DND-41 (cell line): ENCODE data around the gene TCF4.

Experiments used
- ATAC-seq: fragments of 200-7000 bp; cut with Tn5 transposase; 3 replicates; pipeline ENCODE4 v1.9.1; 2021; ENCODE audit warnings: low read depth; ENCODE audit not compliant: insufficient read depth
- DNase-seq: peaks from one replicate; pipeline ENCODE4 v3.0.0-alpha.2; 2020
- H2AFZ ChIP-seq: 2 replicates; pipeline ENCODE4 v1.6.0; 2012; ENCODE audit warnings: low read depth, low read length
- H3K27ac ChIP-seq: 2 replicates; pipeline ENCODE4 v1.5.1; 2012; ENCODE audit warnings: low read length, inconsistent platforms
- H3K27me3 ChIP-seq: fragments of 200-600 bp; sonication (generic); 2 replicates; pipeline ENCODE4 v1.6.0; 2012; ENCODE audit warnings: low read length, mild to moderate bottlenecking, inconsistent platforms; ENCODE audit not compliant: insufficient read depth, poor library complexity
- H3K36me3 ChIP-seq: 2 replicates; pipeline ENCODE4 v1.5.1; 2012; ENCODE audit warnings: low read length, inconsistent platforms; ENCODE audit not compliant: insufficient read depth
- H3K4me1 ChIP-seq: 2 replicates; pipeline ENCODE4 v1.5.1; 2012; ENCODE audit warnings: mild to moderate bottlenecking, low read length; ENCODE audit not compliant: insufficient read depth
- H3K4me2 ChIP-seq: 2 replicates; pipeline ENCODE4 v1.6.0; 2012; ENCODE audit warnings: mild to moderate bottlenecking, moderate library complexity, low read length, inconsistent platforms; ENCODE audit not compliant: insufficient read depth
- H3K4me3 ChIP-seq, 2 experiments: fragments of 200-600 bp in 1 of 2; shearing (Covaris generic) in 1 of 2; 2 replicates each; pipeline ENCODE4 v1.5.1; 2012 to 2016; ENCODE audit warnings: inconsistent platforms in 2 of 2, low read length in 2 of 2, mild to moderate bottlenecking in 2 of 2, low read depth in 1 of 2, moderate library complexity in 1 of 2
- H3K79me2 ChIP-seq: 2 replicates; pipeline ENCODE4 v1.6.0; 2012; ENCODE audit warnings: low read length, inconsistent platforms; ENCODE audit not compliant: insufficient read depth
- H3K9ac ChIP-seq: 2 replicates; pipeline ENCODE4 v1.6.0; 2012; ENCODE audit warnings: low read depth, mild to moderate bottlenecking, inconsistent platforms, low read length, moderate library complexity
- H3K9me3 ChIP-seq: 2 replicates; pipeline ENCODE4 v1.5.1; 2012; ENCODE audit warnings: low read length, moderate library complexity, mild to moderate bottlenecking, inconsistent platforms; ENCODE audit not compliant: insufficient read depth, severe bottlenecking
- H4K20me1 ChIP-seq: 2 replicates; pipeline ENCODE4 v1.6.0; 2012; ENCODE audit warnings: low read length; ENCODE audit not compliant: insufficient read depth
- EZH2 ChIP-seq: IDR thresholded peaks from 3 replicates; pipeline ENCODE4 v1.6.1; 2012; ENCODE audit warnings: borderline replicate concordance, low read depth, mild to moderate bottlenecking, moderate library complexity, low read length, inconsistent platforms; ENCODE audit not compliant: severe bottlenecking
- TF ChIP-seq, protein P1 (sequence below): IDR thresholded peaks from 2 replicates; pipeline ENCODE4 v1.5.1; 2012; ENCODE audit warnings: borderline replicate concordance, low read length, moderate library complexity, mild to moderate bottlenecking; ENCODE audit not compliant: poor library complexity, severe bottlenecking; ENCODE audit errors: extremely low read depth

Gene TCF4

GRCh38 chr18:55589625-55590291 lies 1.8 kb upstream of the TCF4 start:
- ATAC-seq (peak; percentile 89), DNase-seq (peak; percentile 97)
- Histone ChIP-seq H3K79me2 (peaks cover 15% of the 10 kb centered on the region), H3K9ac (peak overlapping the region; percentile 70), H3K27ac (peak overlapping the region; percentile 85), H3K27me3 (no peaks in the 10 kb centered on the region), H4K20me1 (no peaks in the 10 kb centered on the region), H2AFZ (peak overlapping the region; percentile 99), H3K36me3 (no peaks in the 10 kb centered on the region), H3K4me3 (peak overlapping the region; percentile 63 to 73), H3K9me3 (no peaks in the 10 kb centered on the region), H3K4me1 (peaks cover 26% of the 10 kb centered on the region), H3K4me2 (peak overlapping the region; percentile 80)
- no peak for TF ChIP-seq EZH2
- TF ChIP-seq, protein P1, sequence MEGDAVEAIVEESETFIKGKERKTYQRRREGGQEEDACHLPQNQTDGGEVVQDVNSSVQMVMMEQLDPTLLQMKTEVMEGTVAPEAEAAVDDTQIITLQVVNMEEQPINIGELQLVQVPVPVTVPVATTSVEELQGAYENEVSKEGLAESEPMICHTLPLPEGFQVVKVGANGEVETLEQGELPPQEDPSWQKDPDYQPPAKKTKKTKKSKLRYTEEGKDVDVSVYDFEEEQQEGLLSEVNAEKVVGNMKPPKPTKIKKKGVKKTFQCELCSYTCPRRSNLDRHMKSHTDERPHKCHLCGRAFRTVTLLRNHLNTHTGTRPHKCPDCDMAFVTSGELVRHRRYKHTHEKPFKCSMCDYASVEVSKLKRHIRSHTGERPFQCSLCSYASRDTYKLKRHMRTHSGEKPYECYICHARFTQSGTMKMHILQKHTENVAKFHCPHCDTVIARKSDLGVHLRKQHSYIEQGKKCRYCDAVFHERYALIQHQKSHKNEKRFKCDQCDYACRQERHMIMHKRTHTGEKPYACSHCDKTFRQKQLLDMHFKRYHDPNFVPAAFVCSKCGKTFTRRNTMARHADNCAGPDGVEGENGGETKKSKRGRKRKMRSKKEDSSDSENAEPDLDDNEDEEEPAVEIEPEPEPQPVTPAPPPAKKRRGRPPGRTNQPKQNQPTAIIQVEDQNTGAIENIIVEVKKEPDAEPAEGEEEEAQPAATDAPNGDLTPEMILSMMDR: no peak

- peak overlapping the region; percentile 85 for H3K27ac ChIP-seq
Measured at GRCh38 chr18:55588870-55589595, 1.0 kb upstream of the TCF4 start.

GRCh38 chr18:55587418-55588110 lies 428 bp downstream of the TCF4 start:
- Histone ChIP-seq H4K20me1 (no peaks in the 10 kb centered on the region), H3K9ac (peak overlapping the region; percentile 70), H3K4me2 (peak overlapping the region; percentile 63; the same call in 1 of the 2 replicates), H3K79me2 (peaks cover 15% of the 10 kb centered on the region), H3K9me3 (no peaks in the 10 kb centered on the region), H3K27me3 (no peaks in the 10 kb centered on the region), H3K27ac (peak overlapping the region; percentile 85), H2AFZ (peak overlapping the region; percentile 76), H3K36me3 (peaks cover 4% of the 10 kb centered on the region; the same call in 1 of the 2 replicates), H3K4me3 (peak overlapping the region; percentile 63 to 81), H3K4me1 (peaks cover 32% of the 10 kb centered on the region)
- ATAC-seq (peak; percentile 20; the same call in 1 of the 3 replicates), DNase-seq (peak; percentile 57)
- TF ChIP-seq EZH2: no peak
- TF ChIP-seq, protein P1: no peak

More at GRCh38 chr18:55588870-55589595, 1.0 kb upstream of the TCF4 start:
- H3K4me2 ChIP-seq: peak overlapping the region; percentile 80
- no peaks in the 10 kb centered on the region for H3K9me3 ChIP-seq
- H3K9ac ChIP-seq: peak overlapping the region; percentile 70
- H3K4me3 ChIP-seq: peak overlapping the region; percentile 63 to 73
- no peaks in the 10 kb centered on the region for H3K36me3 ChIP-seq
- DNase-seq: no peak
- H3K79me2 ChIP-seq: peaks cover 15% of the 10 kb centered on the region
- no peak for ATAC-seq
- no peaks in the 10 kb centered on the region for H4K20me1 ChIP-seq
- H3K4me1 ChIP-seq: peaks cover 31% of the 10 kb centered on the region
- peak overlapping the region; percentile 99 for H2AFZ ChIP-seq
- TF ChIP-seq, protein P1: no peak
- no peak for TF ChIP-seq EZH2
- H3K27me3 ChIP-seq: no peaks in the 10 kb centered on the region
